Fibroblast of lung (primary cell): Measurements from ENCODE around the gene RELL1. TPM values are rescaled to one million over a fixed set of nuclear protein-coding genes. Genes with fewer than 3 reads are reported as not detected.

Experiments used
- DNase-seq, 2 donors: peaks; one replicate each; pipeline versions ENCODE4 v3.0.0 to v3.0.0-alpha.2; 2010; ENCODE audit warnings: low read depth in 2 of 2
- H2AFZ ChIP-seq: 2 replicates; pipeline ENCODE4 v1.5.1; 2012; ENCODE audit warnings: low read length, control low read depth, inconsistent platforms
- H3K27ac ChIP-seq: 2 replicates; pipeline ENCODE4 v1.5.1; 2011; ENCODE audit warnings: low read length, control low read depth; ENCODE audit not compliant: insufficient read depth
- H3K27me3 ChIP-seq: 2 replicates; pipeline ENCODE4 v1.5.1; 2011; ENCODE audit warnings: mild to moderate bottlenecking, low read length; ENCODE audit not compliant: control insufficient read depth, insufficient read depth
- H3K36me3 ChIP-seq: 2 replicates; pipeline ENCODE4 v1.5.1; 2011; ENCODE audit warnings: low read length; ENCODE audit not compliant: control insufficient read depth, insufficient read depth
- H3K4me1 ChIP-seq: 2 replicates; pipeline ENCODE4 v1.5.1; 2011; ENCODE audit warnings: low read length; ENCODE audit not compliant: control insufficient read depth, insufficient read depth; ENCODE audit errors: extremely low read depth
- H3K4me2 ChIP-seq: 2 replicates; pipeline ENCODE4 v1.5.1; 2011; ENCODE audit warnings: low read length, control low read depth; ENCODE audit not compliant: insufficient read depth; ENCODE audit errors: extremely low read depth
- H3K4me3 ChIP-seq, 4 experiments: fragments of 200-600 bp in 1 of 4; sonication (generic) in 1 of 4; replicated peaks in 1 of 4; 2 replicates each; pipeline ENCODE4 v1.5.1; 2011 to 2016; ENCODE audit warnings: low read length in 4 of 4, low read depth in 3 of 4, mild to moderate bottlenecking in 3 of 4, control low read depth in 2 of 4, inconsistent platforms in 1 of 4, mixed read lengths in 1 of 4; ENCODE audit not compliant: insufficient read depth in 1 of 4; ENCODE audit errors: control extremely low read depth in 1 of 4
- H3K79me2 ChIP-seq: 2 replicates; pipeline ENCODE4 v1.5.1; 2012; ENCODE audit warnings: mild to moderate bottlenecking, low read length, inconsistent platforms; ENCODE audit not compliant: control insufficient read depth, insufficient read depth
- H3K9ac ChIP-seq: 2 replicates; pipeline ENCODE4 v1.5.1; 2011; ENCODE audit warnings: mild to moderate bottlenecking, low read length, control low read depth; ENCODE audit not compliant: insufficient read depth
- H3K9me3 ChIP-seq: 2 replicates; pipeline ENCODE4 v1.5.1; 2012; ENCODE audit warnings: low read depth, low read length; ENCODE audit not compliant: control insufficient read depth, insufficient read depth
- H4K20me1 ChIP-seq: 2 replicates; pipeline ENCODE4 v1.5.1; 2011; ENCODE audit warnings: low read length; ENCODE audit not compliant: control insufficient read depth, insufficient read depth; ENCODE audit errors: extremely low read depth
- CTCF ChIP-seq, 2 donors: IDR thresholded peaks in 1 of 2; conservative IDR thresholded peaks in 1 of 2; 1 replicate in 1 of 2; 2 replicates in 1 of 2; pipeline ENCODE4 v1.5.1; 2011 to 2012; ENCODE audit warnings: low read length in 2 of 2, control low read depth in 1 of 2, inconsistent platforms in 1 of 2, low read depth in 1 of 2, mild to moderate bottlenecking in 1 of 2
- EZH2 ChIP-seq: IDR thresholded peaks from 2 replicates; pipeline ENCODE4 v1.5.1; 2012; ENCODE audit warnings: low read length, control low read depth, mild to moderate bottlenecking; ENCODE audit errors: missing control alignments
- polyA plus RNA-seq, 2 donors: library from polyadenylated mRNA; depleted of rRNA in 1 of 2; stranded (reverse) in 1 of 2; unstranded in 1 of 2; fragments of >200 nt; gene quantifications; 2 replicates each; pipeline ENCODE4 v1.2.1, GENCODE V29; 2011 to 2012; ENCODE audit warnings: missing spikeins in 1 of 2
- total RNA-seq: library from RNA; depleted of rRNA; stranded (reverse); fragments of >200 nt; gene quantifications from 2 replicates; pipeline ENCODE4 v1.2.1, GENCODE V29; 2014

RELL1 gene
- total and polyA plus RNA-seq, 2 donors (not counting 1 experiment from before 2014, with no cell fraction given) = 16.1 to 71.0 TPM

GRCh38 chr4:37725718-37726117 is 39.5 kb upstream of the RELL1 start:
- no peaks in the 10 kb centered on the region for H3K27me3 ChIP-seq

GRCh38 chr4:37723067-37723466 is 36.9 kb upstream of the RELL1 start:
- Histone ChIP-seq H3K9me3 (no peaks in the 10 kb centered on the region), H4K20me1 (no peaks in the 10 kb centered on the region), H3K4me1 (no peaks in the 10 kb centered on the region), H3K36me3 (no peaks in the 10 kb centered on the region), H2AFZ (no peak overlapping the region), H3K4me2 (no peak overlapping the region), H3K4me3 (no peak overlapping the region), H3K9ac (no peak overlapping the region), H3K27me3 (no peaks in the 10 kb centered on the region), H3K79me2 (no peaks in the 10 kb centered on the region), H3K27ac (no peak overlapping the region)
- no peak for TF ChIP-seq EZH2
- TF ChIP-seq CTCF (conservative IDR thresholded peaks at IDR 0.05 in 1 of 2, IDR thresholded peaks at IDR 0.05 in 1 of 2; ENCODE audit: low read depth in 1 of 2, low read length in 2 of 2) = no peak
- DNase-seq = no peak

More at GRCh38 chr4:37725718-37726117, 39.5 kb upstream of the RELL1 start:
- Histone ChIP-seq H2AFZ (no peak overlapping the region), H3K79me2 (no peaks in the 10 kb centered on the region), H3K4me2 (no peak overlapping the region), H3K9ac (no peak overlapping the region), H3K9me3 (no peaks in the 10 kb centered on the region), H3K4me1 (no peaks in the 10 kb centered on the region), H3K36me3 (no peaks in the 10 kb centered on the region), H3K4me3 (no peak overlapping the region), H4K20me1 (no peaks in the 10 kb centered on the region), H3K27ac (no peak overlapping the region)
- no peak for DNase-seq
- no peak for TF ChIP-seq CTCF (conservative IDR thresholded peaks at IDR 0.05 in 1 of 2, IDR thresholded peaks at IDR 0.05 in 1 of 2; ENCODE audit: low read depth in 1 of 2, low read length in 2 of 2)
- no peak for TF ChIP-seq EZH2

GRCh38 chr4:37721995-37722638 is 35.9 kb upstream of the RELL1 start:
- Histone ChIP-seq H3K4me3 (no peak overlapping the region), H3K79me2 (no peaks in the 10 kb centered on the region), H2AFZ (no peak overlapping the region), H3K9me3 (no peaks in the 10 kb centered on the region), H4K20me1 (no peaks in the 10 kb centered on the region), H3K9ac (no peak overlapping the region), H3K4me1 (no peaks in the 10 kb centered on the region), H3K27me3 (no peaks in the 10 kb centered on the region), H3K27ac (no peak overlapping the region), H3K4me2 (no peak overlapping the region), H3K36me3 (no peaks in the 10 kb centered on the region)
- TF ChIP-seq CTCF (conservative IDR thresholded peaks at IDR 0.05 in 1 of 2, IDR thresholded peaks at IDR 0.05 in 1 of 2; ENCODE audit: low read depth in 1 of 2, low read length in 2 of 2) = no peak
- no peak for TF ChIP-seq EZH2
- DNase-seq = no peak
